Astrocyte of the spinal cord (primary cell): ENCODE data around the gene MAPRE2.

ENCODE experiments used
- DNase-seq: peaks from one replicate; pipeline ENCODE4 v3.0.0; 2011; ENCODE audit warnings: low read depth, low spot score
- H3K4me3 ChIP-seq: 2 replicates; pipeline ENCODE4 v1.5.1; 2011; ENCODE audit warnings: low read depth, mild to moderate bottlenecking, low read length, moderate library complexity
- CTCF ChIP-seq: IDR thresholded peaks from 2 replicates; pipeline ENCODE4 v1.5.1; 2012; ENCODE audit warnings: low read depth, mild to moderate bottlenecking, low read length, inconsistent platforms
- in situ Hi-C: cut with HindIII; loops from 2 replicates; pipeline ENCODE4 v1.10.0; 2017; ENCODE audit warnings: low sequenced_read_pairs

MAPRE2 gene

GRCh38 chr18:35190948-35191697 lies 149.9 kb downstream of the MAPRE2 start:
- no peak for DNase-seq
- no peak overlapping the region for H3K4me3 ChIP-seq
- in situ Hi-C loops, result no loop called here
- TF ChIP-seq CTCF, result no peak

GRCh38 chr18:35191698-35192025 lies 150.4 kb downstream of the MAPRE2 start:
- in situ Hi-C loops, result no loop called here
- H3K4me3 ChIP-seq, result no peak overlapping the region
- TF ChIP-seq CTCF, result no peak
- DNase-seq, result no peak

GRCh38 chr18:35192415-35192814 lies 151.2 kb downstream of the MAPRE2 start:
- no peak for TF ChIP-seq CTCF
- no peak overlapping the region for H3K4me3 ChIP-seq
- no peak for DNase-seq
- in situ Hi-C loops, result no loop called here
